K562 (cell line): ENCODE results near the gene WNT7A. TPM values are rescaled to one million over a fixed set of nuclear protein-coding genes. Genes with fewer than 3 reads are reported as not detected.

Experiments
- C11orf30 ChIP-seq: fragments of 450-650 bp; IDR thresholded peaks from 2 replicates; pipeline ENCODE4 v1.6.1; 2016; ENCODE audit warnings: low read depth, mild to moderate bottlenecking
- CBFA2T3 ChIP-seq: fragments of 450-650 bp; IDR thresholded peaks from 2 replicates; pipeline ENCODE4 v1.6.1; 2017
- CLOCK ChIP-seq: fragments of 250-450 bp; sonication (Bioruptor Pico); IDR thresholded peaks from 2 replicates; pipeline ENCODE4 v1.4.0; 2020; ENCODE audit warnings: mild to moderate bottlenecking, moderate library complexity, borderline replicate concordance
- CREB1 ChIP-seq, 2 experiments: sonication (generic) in 1 of 2; formaldehyde crosslinking in 1 of 2; IDR thresholded peaks; 2 replicates each; pipeline versions ENCODE4 v1.6.1 to v1.8.0; 2012 to 2022; ENCODE audit warnings: inconsistent platforms in 1 of 2, mild to moderate bottlenecking in 1 of 2, missing genetic modification reagents in 1 of 2, moderate library complexity in 1 of 2
- CTCF ChIP-seq, 3 experiments: IDR thresholded peaks in 2 of 3; conservative IDR thresholded peaks in 1 of 3; 2 replicates each; pipeline ENCODE4 v1.5.1; 2011 to 2012; ENCODE audit warnings: low read length in 3 of 3, mild to moderate bottlenecking in 3 of 3, control low read depth in 2 of 3, improper control_type of control experiment in 1 of 3, inconsistent platforms in 1 of 3, low read depth in 1 of 3, mixed read lengths in 1 of 3, moderate library complexity in 1 of 3; ENCODE audit not compliant: insufficient read depth in 2 of 3
- CTCFL ChIP-seq: IDR thresholded peaks from 2 replicates; pipeline ENCODE4 v1.6.1; 2011; ENCODE audit warnings: borderline replicate concordance, low read depth, mild to moderate bottlenecking, moderate library complexity, low read length; ENCODE audit not compliant: insufficient read depth, poor library complexity, severe bottlenecking
- FOXJ2 ChIP-seq: fragments of 200-800 bp; sonication (Bioruptor generic); IDR thresholded peaks from 2 replicates; pipeline ENCODE4 v1.6.1; 2016; ENCODE audit warnings: missing genetic modification characterization, missing compliant biosample characterization
- HDGF ChIP-seq: fragments of 450-650 bp; IDR thresholded peaks from 2 replicates; pipeline ENCODE4 v1.6.1; 2016
- SMC3 ChIP-seq: conservative IDR thresholded peaks from 2 replicates; pipeline ENCODE4 v1.6.1; 2011; ENCODE audit warnings: low read depth, low read length, improper control_type of control experiment; ENCODE audit not compliant: insufficient read depth
- XRCC4 ChIP-seq: IDR thresholded peaks from one replicate; pipeline ENCODE4 v1.6.1; 2011; ENCODE audit not compliant: insufficient read depth, insufficient read length; ENCODE audit errors: extremely low read depth
- ZBTB26 ChIP-seq: fragments of 450-650 bp; formaldehyde crosslinking; IDR thresholded peaks from 2 replicates; pipeline ENCODE4 v1.4.0; 2022; ENCODE audit warnings: missing genetic modification characterization
- ZNF263 ChIP-seq: sonication (generic); formaldehyde crosslinking; IDR thresholded peaks from 2 replicates; pipeline ENCODE4 v1.8.0; 2022; ENCODE audit warnings: mild to moderate bottlenecking, missing genetic modification reagents, borderline replicate concordance
- polyA plus RNA-seq, 8 experiments: library from polyadenylated mRNA; depleted of rRNA in 4 of 8; stranded (reverse) in 5 of 8; unstranded in 3 of 8; fragments of >200 nt; fragmentation: Nextera tagmentation in 2 of 8; fragmentation: Illumina TruSeq in 1 of 8; extraction: Ambion mirVana in 2 of 8; extraction: Trizol in 1 of 8; gene quantifications; 2 replicates each; pipeline versions ENCODE4 v1.2.1 to v1.2.3, GENCODE V29; 2011 to 2014; ENCODE audit warnings: inconsistent platforms in 1 of 8, missing spikeins in 1 of 8
- total RNA-seq, 7 experiments: library from RNA; depleted of rRNA in 6 of 7; stranded (reverse); fragments of >200 nt in 6 of 7; fragmentation: Illumina TruSeq in 2 of 7; extraction: Trizol in 2 of 7; gene quantifications; 2 replicates each; pipeline versions ENCODE4 v1.2.1 to v1.2.3, GENCODE V29; 2011 to 2021; ENCODE audit warnings: low replicate concordance in 1 of 7

WNT7A gene
- total and polyA plus RNA-seq, 9 of the 15 experiments (the other 6 are each of a cell fraction or from before 2014, with no cell fraction given), result 0.03 TPM; not detected in 8

- peak; percentile 12 for TF ChIP-seq CTCFL
- TF ChIP-seq FOXJ2, result no peak
- TF ChIP-seq CBFA2T3, result no peak
- no peak for TF ChIP-seq CLOCK
- TF ChIP-seq CTCF (IDR thresholded peaks at IDR 0.05 in 2 of 3, conservative IDR thresholded peaks at IDR 0.05 in 1 of 3; ENCODE audit: insufficient read depth in 2 of 3, low read depth in 1 of 3, low read length in 3 of 3), result peak; percentile 66 to 82 (median 72)
- TF ChIP-seq ZBTB26 (CRISPR knock-in tag), result no peak
- TF ChIP-seq SMC3, result peak; percentile 55; the same call in 1 of the 2 replicates
- no peak for TF ChIP-seq CREB1 (IDR thresholded peaks at IDR 0.05)
- no peak for TF ChIP-seq CREB1 (CRISPR knock-in tag; IDR thresholded peaks at IDR 0.05)
- TF ChIP-seq C11orf30, result no peak
- TF ChIP-seq ZNF263, result peak; percentile 89
- TF ChIP-seq HDGF, result no peak
- no peak for TF ChIP-seq XRCC4
These were observed at the start of gene WNT7A (continued) for GRCh38 chr3:13879946-13880810.
